GM18951 (cell line): ENCODE results near the gene GLI3.

ENCODE experiments used
- POLR2A ChIP-seq: IDR thresholded peaks from 4 replicates; pipeline ENCODE4 v1.6.1; 2011; ENCODE audit warnings: mild to moderate bottlenecking; ENCODE audit not compliant: insufficient read length, insufficient read depth; ENCODE audit errors: extremely low read depth
- in situ Hi-C: fragments of 300-500 bp; cut with MboI; formaldehyde crosslinking; loops from one replicate; pipeline ENCODE4 v1.12.0; 2022; ENCODE audit warnings: low sequenced_read_pairs, mixed read lengths, inconsistent platforms; ENCODE audit not compliant: unreplicated experiment

The GLI3 gene

DNA sequence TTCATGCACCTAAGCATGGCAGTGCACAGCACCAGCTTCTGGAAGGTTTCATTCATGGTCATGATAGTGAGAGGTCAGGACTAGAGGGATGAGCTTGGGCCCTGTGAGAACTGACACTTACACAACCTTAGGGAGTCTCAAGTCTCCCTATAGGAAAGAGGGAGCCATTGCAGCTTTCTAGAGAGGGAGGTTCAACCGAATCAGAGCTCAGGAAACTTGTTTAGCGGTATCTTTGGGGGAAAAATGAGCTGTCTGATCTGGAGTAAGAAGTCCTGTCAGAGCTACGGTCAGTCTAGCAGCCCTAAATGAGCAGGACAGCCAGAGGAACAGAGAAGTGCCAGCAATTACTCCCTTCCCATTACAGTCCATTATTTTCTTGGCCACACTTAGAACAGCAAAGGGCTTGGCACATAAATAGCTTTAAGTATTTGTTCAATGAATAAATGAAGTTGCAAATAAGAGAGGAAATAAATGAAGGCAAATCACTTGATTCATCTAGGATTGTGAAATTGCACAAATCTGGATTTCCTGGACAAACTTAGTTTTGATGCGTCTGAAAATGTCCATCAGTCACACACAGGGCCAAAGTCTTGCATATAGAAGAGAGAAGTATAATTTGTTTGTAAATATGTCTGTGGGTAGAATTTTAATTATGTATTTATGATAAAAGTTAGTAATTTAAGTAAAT, 262.0 kb downstream of the GLI3 start:
- TF ChIP-seq POLR2A: no peak
- in situ Hi-C loops: no loop called here

DNA sequence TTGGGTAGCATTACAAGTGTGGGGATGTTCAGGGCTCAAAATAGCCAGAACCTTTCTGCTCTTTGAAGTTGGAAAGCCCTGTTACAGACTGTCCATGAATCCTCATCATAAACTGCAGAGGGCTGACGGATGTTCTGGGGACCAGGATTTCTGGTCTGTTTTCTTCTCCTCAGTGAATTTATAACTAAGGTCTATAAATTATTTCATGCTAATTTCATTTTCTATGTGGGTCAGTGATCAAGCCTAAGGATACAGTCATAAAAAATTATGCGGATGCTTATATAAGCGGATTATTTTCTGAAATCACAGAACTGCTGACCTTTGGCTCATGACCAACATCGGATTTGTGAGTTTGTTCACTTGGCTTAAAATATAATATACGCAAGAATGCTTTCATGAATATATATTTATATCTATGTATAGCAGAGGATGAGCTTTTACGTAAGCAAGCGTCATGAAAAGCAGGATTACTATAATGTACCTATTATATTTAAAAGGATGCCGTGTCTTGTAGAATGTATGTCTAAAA, 263.7 kb downstream of the GLI3 start:
- no peak for TF ChIP-seq POLR2A
- in situ Hi-C loops: no loop called here

- in situ Hi-C loops: no loop called here
Measured at GRCh38 chr7:41972776-41973175, 264.2 kb downstream of the GLI3 start.

DNA sequence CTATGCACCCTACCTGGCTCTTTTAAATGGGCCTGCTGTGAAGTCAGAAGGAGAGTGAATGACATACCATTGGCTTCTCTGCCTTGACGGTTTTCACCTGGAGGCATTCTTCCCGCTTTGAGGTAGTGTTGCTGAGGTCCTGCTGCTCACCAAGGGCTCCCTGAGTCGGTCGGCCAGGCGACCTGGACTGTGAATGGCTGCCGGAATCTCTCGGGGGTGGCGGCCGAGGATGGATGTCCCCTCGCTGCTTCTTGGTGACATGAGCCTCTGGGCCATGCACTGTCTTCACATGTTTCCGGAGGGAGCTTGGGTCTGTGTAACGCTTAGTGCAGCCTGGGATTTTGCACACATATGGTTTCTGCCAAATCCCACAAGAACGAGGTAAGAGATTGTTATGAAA, 264.7 kb downstream of the GLI3 start:
- TF ChIP-seq POLR2A: no peak
- in situ Hi-C loops: no loop called here

More at GRCh38 chr7:41972776-41973175, 264.2 kb downstream of the GLI3 start:
- TF ChIP-seq POLR2A: no peak

GRCh38 chr7:41971640-41972187, 265.3 kb downstream of the GLI3 start:
- in situ Hi-C loops: no loop called here
- no peak for TF ChIP-seq POLR2A

GRCh38 chr7:41970941-41971340, 266.1 kb downstream of the GLI3 start:
- in situ Hi-C loops: no loop called here
- TF ChIP-seq POLR2A: no peak

- in situ Hi-C loops: no loop called here
- no peak for TF ChIP-seq POLR2A
Measured at GRCh38 chr7:41969561-41970105, 267.4 kb downstream of the GLI3 start.

DNA sequence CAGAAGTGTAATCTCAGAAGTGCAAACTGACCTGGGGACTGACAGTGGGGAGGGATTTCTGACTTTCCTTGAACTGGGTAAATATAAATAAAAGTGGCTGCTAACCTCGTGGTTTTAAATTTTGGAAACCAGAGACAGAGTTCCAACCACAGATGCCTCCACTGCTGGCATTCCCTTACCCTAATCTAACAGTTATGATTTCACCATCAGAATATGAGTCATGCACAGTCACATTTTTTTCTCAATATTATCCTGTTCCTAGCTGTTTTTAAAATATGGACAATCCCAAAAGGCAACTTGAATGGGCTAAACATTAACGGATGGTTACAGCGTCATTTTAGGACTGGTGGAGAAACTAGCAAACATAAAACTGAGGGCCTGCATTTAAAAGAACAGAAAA, 269.9 kb downstream of the GLI3 start:
- in situ Hi-C loops: no loop called here
- no peak for TF ChIP-seq POLR2A

GRCh38 chr7:41965951-41966505, 271.0 kb downstream of the GLI3 start:
- in situ Hi-C loops: no loop called here

GRCh38 chr7:41964849-41965745, 271.9 kb downstream of the GLI3 start:
- in situ Hi-C loops: no loop called here
- TF ChIP-seq POLR2A: no peak

More at GRCh38 chr7:41965951-41966505, 271.0 kb downstream of the GLI3 start:
- no peak for TF ChIP-seq POLR2A

GRCh38 chr7:41964183-41964753, 272.7 kb downstream of the GLI3 start:
- TF ChIP-seq POLR2A: no peak
- in situ Hi-C loops: no loop called here

DNA sequence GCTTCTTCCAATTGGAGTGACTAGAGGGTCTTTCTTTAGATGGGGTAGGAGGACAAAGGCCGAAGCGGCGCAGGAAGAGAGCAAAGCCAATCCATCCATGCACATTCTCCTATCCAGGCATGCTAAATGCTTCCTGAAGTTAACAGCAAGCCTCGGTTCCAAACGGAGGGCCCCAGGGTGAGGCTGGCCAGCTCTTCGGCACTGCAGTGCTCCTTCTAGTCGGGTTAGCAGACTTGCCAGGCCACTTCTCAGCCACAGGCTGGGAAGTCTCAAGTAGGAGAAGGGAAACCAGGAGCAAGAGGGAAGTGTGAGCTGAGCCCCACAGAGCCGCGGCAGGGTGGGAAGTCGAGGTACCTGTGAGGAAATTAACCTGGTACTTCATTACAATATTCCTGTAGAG, 280.3 kb downstream of the GLI3 start:
- no peak for TF ChIP-seq POLR2A
- in situ Hi-C loops: no loop called here
